GM06990 (cell line): ENCODE data around the gene TMCO4.

Experiments
- DNase-seq: peaks from one replicate; pipeline ENCODE4 v3.0.0-alpha.2; 2011; ENCODE audit not compliant: insufficient read length; ENCODE audit errors: extremely low read depth
- H3K27me3 ChIP-seq: replicated peaks from 2 replicates; pipeline ENCODE4 v1.6.0; 2011; ENCODE audit warnings: low read length; ENCODE audit not compliant: control insufficient read depth, insufficient read depth
- H3K36me3 ChIP-seq: 2 replicates; pipeline ENCODE4 v1.5.1; 2011; ENCODE audit warnings: low read length; ENCODE audit not compliant: control insufficient read depth, insufficient read depth
- H3K4me3 ChIP-seq: replicated peaks from 2 replicates; pipeline ENCODE4 v1.5.1; 2011; ENCODE audit warnings: low read depth, mild to moderate bottlenecking, control low read depth, low read length
- TF ChIP-seq, protein P1 (sequence below): IDR thresholded peaks from 2 replicates; pipeline ENCODE4 v1.5.1; 2011; ENCODE audit warnings: low read length, control low read depth, mild to moderate bottlenecking, inconsistent platforms; ENCODE audit not compliant: insufficient read depth, poor library complexity, severe bottlenecking

Gene TMCO4

DNA sequence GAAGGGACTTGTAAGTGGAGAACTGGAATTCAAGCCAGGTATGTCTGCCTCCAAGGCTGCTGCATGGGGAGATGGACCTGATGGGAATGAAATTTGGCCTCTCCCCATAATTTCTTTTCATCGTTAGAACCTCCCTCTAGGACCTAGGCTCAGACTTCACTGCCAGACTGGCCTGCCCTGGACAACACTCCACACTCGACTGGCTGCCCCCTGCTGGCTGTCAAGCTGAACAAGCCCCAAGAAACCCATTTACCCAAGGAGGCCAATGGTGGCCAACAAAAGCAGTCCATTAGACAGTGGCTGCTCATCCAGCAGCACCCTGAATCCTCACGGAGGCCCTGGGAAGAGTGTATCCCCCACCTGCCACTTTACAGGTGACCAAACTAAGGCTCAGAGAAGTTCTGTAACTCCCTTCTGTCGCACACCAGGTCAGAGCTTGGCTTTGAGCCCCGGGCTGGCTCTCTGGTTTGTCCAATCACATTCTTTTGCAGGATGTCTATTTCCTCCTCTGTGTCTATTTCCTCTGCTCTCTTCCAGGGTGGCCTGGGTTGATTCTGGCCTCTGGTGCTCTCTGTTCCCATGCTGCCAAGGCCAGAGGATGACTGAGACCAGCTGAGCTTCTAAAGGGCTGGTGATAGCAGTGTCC, 11.6 kb upstream of the TMCO4 start:
- DNase-seq, result no peak
- H3K36me3 ChIP-seq, result no peaks in the 10 kb centered on the region

DNA sequence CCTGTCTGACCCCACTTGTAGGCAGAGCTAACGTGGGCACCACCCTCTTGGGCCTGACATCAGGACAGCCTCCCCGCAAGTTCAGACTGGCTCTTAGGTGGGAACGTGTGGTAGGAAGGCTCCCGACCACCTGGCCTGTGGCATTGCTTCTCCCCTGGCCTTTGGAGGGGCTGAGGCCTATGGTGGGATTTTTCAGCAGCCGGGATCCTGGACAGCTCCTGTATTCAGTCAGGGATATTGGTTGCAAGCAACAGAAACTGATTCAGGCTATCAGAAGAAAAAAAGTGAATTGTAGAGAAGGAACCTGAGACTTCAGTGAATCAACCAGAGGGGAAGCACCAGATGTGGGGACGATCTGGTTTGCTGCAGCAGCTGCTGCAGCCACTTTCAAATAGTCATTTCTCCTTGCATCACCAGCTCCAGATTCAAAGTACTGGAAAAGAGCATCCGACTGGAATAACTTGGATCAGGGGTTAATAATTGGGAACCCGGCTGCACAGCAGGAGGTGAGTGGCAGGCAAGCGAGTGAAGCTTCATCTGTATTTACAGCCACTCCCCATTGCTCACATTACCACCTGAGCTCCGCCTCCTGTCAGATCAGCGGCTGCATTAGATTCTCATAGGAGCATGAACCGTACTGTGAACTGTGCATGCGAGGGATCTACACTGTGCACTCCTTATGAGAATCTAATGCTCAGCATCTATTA, 9.5 kb upstream of the TMCO4 start:
- Histone ChIP-seq H3K36me3 (no peaks in the 10 kb centered on the region), H3K27me3 (no peaks in the 10 kb centered on the region; the same call in 1 of the 2 replicates), H3K4me3 (no peak overlapping the region)
- TF ChIP-seq, protein P1, sequence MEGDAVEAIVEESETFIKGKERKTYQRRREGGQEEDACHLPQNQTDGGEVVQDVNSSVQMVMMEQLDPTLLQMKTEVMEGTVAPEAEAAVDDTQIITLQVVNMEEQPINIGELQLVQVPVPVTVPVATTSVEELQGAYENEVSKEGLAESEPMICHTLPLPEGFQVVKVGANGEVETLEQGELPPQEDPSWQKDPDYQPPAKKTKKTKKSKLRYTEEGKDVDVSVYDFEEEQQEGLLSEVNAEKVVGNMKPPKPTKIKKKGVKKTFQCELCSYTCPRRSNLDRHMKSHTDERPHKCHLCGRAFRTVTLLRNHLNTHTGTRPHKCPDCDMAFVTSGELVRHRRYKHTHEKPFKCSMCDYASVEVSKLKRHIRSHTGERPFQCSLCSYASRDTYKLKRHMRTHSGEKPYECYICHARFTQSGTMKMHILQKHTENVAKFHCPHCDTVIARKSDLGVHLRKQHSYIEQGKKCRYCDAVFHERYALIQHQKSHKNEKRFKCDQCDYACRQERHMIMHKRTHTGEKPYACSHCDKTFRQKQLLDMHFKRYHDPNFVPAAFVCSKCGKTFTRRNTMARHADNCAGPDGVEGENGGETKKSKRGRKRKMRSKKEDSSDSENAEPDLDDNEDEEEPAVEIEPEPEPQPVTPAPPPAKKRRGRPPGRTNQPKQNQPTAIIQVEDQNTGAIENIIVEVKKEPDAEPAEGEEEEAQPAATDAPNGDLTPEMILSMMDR, result no peak
- DNase-seq, result no peak

More for the DNA sequence above, 11.6 kb upstream of the TMCO4 start:
- no peaks in the 10 kb centered on the region; the same call in 1 of the 2 replicates for H3K27me3 ChIP-seq
- H3K4me3 ChIP-seq, result no peak overlapping the region
- TF ChIP-seq, protein P1, result peak; percentile 84

DNA sequence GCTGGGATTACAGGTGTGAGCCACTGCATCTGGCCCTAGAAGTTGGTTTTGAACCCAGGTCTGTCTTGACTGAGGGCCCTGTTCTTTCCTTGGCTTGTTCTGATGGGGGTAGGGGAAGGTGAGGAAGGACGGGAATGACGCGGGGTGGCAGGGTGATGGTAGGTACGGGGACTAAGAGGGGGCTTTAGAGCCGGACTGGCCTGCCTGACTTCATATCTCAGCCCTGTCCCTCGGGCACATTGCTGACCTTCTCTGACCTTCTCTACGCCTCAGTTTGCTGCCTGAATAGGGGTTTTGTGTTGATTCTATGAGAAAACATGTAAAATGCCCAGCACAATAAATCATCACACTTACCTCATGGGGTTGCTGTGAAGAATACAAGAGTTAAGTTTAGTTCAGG, 8.6 kb upstream of the TMCO4 start:
- H3K4me3 ChIP-seq, result no peak overlapping the region
- H3K27me3 ChIP-seq, result no peaks in the 10 kb centered on the region; the same call in 1 of the 2 replicates
- H3K36me3 ChIP-seq, result no peaks in the 10 kb centered on the region
- TF ChIP-seq, protein P1, result no peak
- no peak for DNase-seq

DNA sequence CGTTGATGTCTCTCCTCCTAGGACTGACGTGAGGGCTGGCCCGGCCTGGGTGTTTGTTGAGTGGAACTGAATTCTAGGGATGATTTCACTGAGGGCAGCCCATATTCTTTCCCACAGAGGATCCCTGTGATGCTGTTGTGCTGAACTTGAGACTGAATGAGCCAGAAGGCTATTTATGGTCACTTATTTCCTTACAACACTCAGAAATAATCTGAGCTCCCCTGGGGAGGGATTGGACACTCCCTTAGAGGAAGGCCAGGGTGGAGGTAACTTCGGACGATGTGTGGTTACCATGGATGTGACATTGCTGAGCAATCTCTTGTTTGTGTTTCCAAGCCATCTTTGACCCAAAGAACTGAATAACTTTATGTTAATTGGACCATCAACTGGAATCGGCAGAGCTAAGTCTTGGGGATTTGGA, 5.1 kb upstream of the TMCO4 start:
- DNase-seq, result no peak
- TF ChIP-seq, protein P1, result no peak
- no peaks in the 10 kb centered on the region for H3K36me3 ChIP-seq
- H3K27me3 ChIP-seq, result no peaks in the 10 kb centered on the region; the same call in 1 of the 2 replicates
- H3K4me3 ChIP-seq, result no peak overlapping the region

DNA sequence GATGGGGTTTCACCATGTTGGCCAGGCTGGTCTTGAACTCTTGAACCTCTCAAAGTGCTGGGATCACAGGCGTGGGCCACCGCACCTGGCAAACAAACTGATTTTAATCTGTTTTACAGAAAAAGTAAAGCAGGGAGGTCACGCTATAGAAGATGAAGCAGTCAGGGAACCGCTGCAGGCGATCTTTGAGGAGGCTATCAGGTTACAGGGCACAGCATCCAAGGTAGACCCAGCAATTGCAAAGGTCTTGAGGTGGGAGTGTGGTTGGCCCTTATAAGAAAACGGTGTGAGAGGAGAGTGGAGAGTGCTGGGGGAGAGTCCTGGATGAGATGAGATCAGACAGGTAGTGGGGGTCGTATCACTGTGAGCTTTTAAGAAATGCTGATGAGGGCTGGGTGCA, 2.6 kb upstream of the TMCO4 start:
- DNase-seq, result no peak
- no peaks in the 10 kb centered on the region; the same call in 1 of the 2 replicates for H3K27me3 ChIP-seq
- TF ChIP-seq, protein P1, result no peak

More for the DNA sequence above, 2.6 kb upstream of the TMCO4 start:
- H3K4me3 ChIP-seq, result no peak overlapping the region
- H3K36me3 ChIP-seq, result no peaks in the 10 kb centered on the region
